Stimulated activated CD4-positive, alpha-beta T cell treated with anti-CD3 and anti-CD28 coated beads, Interleukin-4, amount 100 ng/mL, for 48 hours (primary cell): Measurements from ENCODE around the gene JAKMIP1.

ENCODE experiments used
- DNase-seq, 2 donors: peaks; one replicate each; pipeline ENCODE4 v3.0.0-alpha.2; 2020; ENCODE audit warnings: low read depth in 2 of 2

Gene JAKMIP1

GRCh38 chr4:6200011-6200921 is at the start of gene JAKMIP1:
JAKMIP1 (minus strand) TSS chr4:6200549; CDS start chr4:6112850, 87,699 bp downstream.
- peak; percentile 81 to 83 for DNase-seq

GRCh38 chr4:6248394-6248793 is 48.0 kb upstream of the JAKMIP1 start:
- DNase-seq = no peak

- no peak for DNase-seq
These were observed 45.9 kb upstream of the JAKMIP1 start for GRCh38 chr4:6246170-6246634.

- DNase-seq = no peak
These were observed 45.2 kb upstream of the JAKMIP1 start for GRCh38 chr4:6245246-6246169.

GRCh38 chr4:6242271-6243029 is 42.1 kb upstream of the JAKMIP1 start:
- DNase-seq = no peak

- DNase-seq = no peak
These were observed 40.9 kb upstream of the JAKMIP1 start for GRCh38 chr4:6241062-6241845.

GRCh38 chr4:6239968-6240367 is 39.6 kb upstream of the JAKMIP1 start:
- DNase-seq = no peak

GRCh38 chr4:6239486-6239885 is 39.1 kb upstream of the JAKMIP1 start:
- no peak for DNase-seq

- DNase-seq = no peak
These were observed 36.6 kb upstream of the JAKMIP1 start for GRCh38 chr4:6236816-6237390.

GRCh38 chr4:6235901-6236640 is 35.7 kb upstream of the JAKMIP1 start:
- no peak for DNase-seq

GRCh38 chr4:6235012-6235411 is 34.7 kb upstream of the JAKMIP1 start:
- DNase-seq = no peak

- no peak for DNase-seq
These were observed 33.6 kb upstream of the JAKMIP1 start for GRCh38 chr4:6233929-6234328.

GRCh38 chr4:6232836-6233785 is 32.8 kb upstream of the JAKMIP1 start:
- no peak for DNase-seq

GRCh38 chr4:6231663-6232165 is 31.4 kb upstream of the JAKMIP1 start:
- DNase-seq = no peak

GRCh38 chr4:6230827-6231662 is 30.7 kb upstream of the JAKMIP1 start:
- no peak for DNase-seq

- DNase-seq = no peak
These were observed 30.1 kb upstream of the JAKMIP1 start for GRCh38 chr4:6230502-6230785.

GRCh38 chr4:6229671-6230501 is 29.5 kb upstream of the JAKMIP1 start:
- no peak for DNase-seq
